GM03348 (cell line): ENCODE results near the gene BCHE.

Source experiments
- DNase-seq: peaks from one replicate; pipeline ENCODE4 v3.0.0; 2012; ENCODE audit warnings: low spot score

The BCHE gene

GRCh38 chr3:165837058-165837525 is at the start of gene BCHE:
Gene BCHE (minus strand): TSS chr3:165837423. CDS start chr3:165831033, 6,390 bp downstream.
- no peak for DNase-seq

GRCh38 chr3:165885558-165886270 is 48.5 kb upstream of the BCHE start:
- DNase-seq: no peak

GRCh38 chr3:165884518-165884917 is 47.3 kb upstream of the BCHE start:
- no peak for DNase-seq

GRCh38 chr3:165883863-165884478 is 46.7 kb upstream of the BCHE start:
- DNase-seq: no peak

- DNase-seq: no peak
These were observed 45.9 kb upstream of the BCHE start for GRCh38 chr3:165883117-165883516.

- DNase-seq: no peak
These were observed 38.4 kb upstream of the BCHE start for GRCh38 chr3:165875644-165876043.

- no peak for DNase-seq
These were observed 37.7 kb upstream of the BCHE start for GRCh38 chr3:165874663-165875489.

- DNase-seq: no peak
These were observed 30.9 kb upstream of the BCHE start for GRCh38 chr3:165868088-165868487.

- no peak for DNase-seq
These were observed 21.8 kb upstream of the BCHE start for GRCh38 chr3:165859061-165859460.

GRCh38 chr3:165855581-165855980 is 18.4 kb upstream of the BCHE start:
- no peak for DNase-seq

- DNase-seq: peak; percentile 20
These were observed 17.5 kb upstream of the BCHE start for GRCh38 chr3:165854696-165855095.

GRCh38 chr3:165852711-165853110 is 15.5 kb upstream of the BCHE start:
- no peak for DNase-seq

- DNase-seq: no peak
These were observed 15.0 kb upstream of the BCHE start for GRCh38 chr3:165852191-165852590.

- no peak for DNase-seq
These were observed 8.8 kb upstream of the BCHE start for GRCh38 chr3:165846056-165846455.

- no peak for DNase-seq
These were observed 2.3 kb upstream of the BCHE start for GRCh38 chr3:165839296-165840076.

- DNase-seq: no peak
These were observed 578 bp upstream of the BCHE start for GRCh38 chr3:165837801-165838200.

GRCh38 chr3:165835431-165835830 is 1.8 kb downstream of the BCHE start:
- DNase-seq: no peak

GRCh38 chr3:165830746-165831145 is 6.5 kb downstream of the BCHE start:
- no peak for DNase-seq

- DNase-seq: no peak
These were observed 9.3 kb downstream of the BCHE start for GRCh38 chr3:165827883-165828282.

- no peak for DNase-seq
These were observed 10.0 kb downstream of the BCHE start for GRCh38 chr3:165827233-165827632.

GRCh38 chr3:165820671-165821123 is 16.5 kb downstream of the BCHE start:
- DNase-seq: no peak

- DNase-seq: no peak
These were observed 20.0 kb downstream of the BCHE start for GRCh38 chr3:165817160-165817709.
